ENCODE data around the gene ATG16L1. TPM values are rescaled to one million over a fixed set of nuclear protein-coding genes. Genes with fewer than 3 reads are reported as not detected.
A peak's percentile ranks its signal among the peaks of the same experiment; 100 is the strongest.

The ATG16L1 gene
- total RNA-seq (2021), result 39.3 and 42.0 TPM in 2 replicates
- long read RNA-seq, transcript ATG16L1-205 (17 exons, 3,213 nt), result major isoform, 61 of 171 reads
- long read RNA-seq, transcript ATG16L1-203 (18 exons, 3,405 nt), result minor isoform, 48 of 171 reads
- long read RNA-seq, transcript ATG16L1-201 (14 exons, 2,915 nt), result minor isoform, 5 of 171 reads
- long read RNA-seq, partial matches to known transcripts, result 14 of 171 reads
- long read RNA-seq, other reads (novel, unspliced or antisense), result 40 of 171 reads

GRCh38 chr2:233251306-233252116, at the start of gene ATG16L1:
TSS of gene ATG16L1 (plus strand) at chr2:233251673. CDS start at chr2:233251828, 155 bp downstream.
- H4K5ac ChIP-seq (ENCODE audit: insufficient read length, low read depth, low read length), result no peak within 1 kb of the TSS
- Mint-ChIP-seq H3K4me3 (peak within 1 kb of the TSS; percentile 96 to 97), H3K27ac (peak within 1 kb of the TSS; percentile 50 to 96 (median 78)), H3K36me3 (ENCODE audit: insufficient read depth in 1 of 3, low read depth in 3 of 3) (peaks cover 9 to 32% (median 26%) of the 10 kb centered on the region in 3 experiments), H3K27me3 (ENCODE audit: low read depth) (peaks cover 4% of the 10 kb centered on the region; the same call in 1 of the 2 replicates), H3K9me3 (peaks cover 12 to 18% of the 10 kb centered on the region in 2 experiments), H3K4me1 (peaks cover 5 to 6% of the 10 kb centered on the region in 2 experiments)
- H3K79me1 ChIP-seq (ENCODE audit: insufficient read depth, low read depth, low read length, poor library complexity, severe bottlenecking), result peaks cover 12% of the 10 kb centered on the region
- H3K4ac ChIP-seq (ENCODE audit: low read depth, low read length), result no peak within 1 kb of the TSS
- no peak within 1 kb of the TSS for H3K27ac ChIP-seq (ENCODE audit: insufficient read length, low read depth, low read length)
- peak within 1 kb of the TSS; percentile 76 for H3K14ac ChIP-seq (ENCODE audit: insufficient read depth, low read length)
- H2BK15ac ChIP-seq (ENCODE audit: low read depth, low read length), result no peak within 1 kb of the TSS
- peak within 1 kb of the TSS; percentile 99 for H3K4me2 ChIP-seq (ENCODE audit: insufficient read depth, insufficient read length, low read length)
- H3K4me1 ChIP-seq (ENCODE audit: insufficient read depth, low read length), result peaks cover 3% of the 10 kb centered on the region; the same call in 1 of the 2 replicates
- no peak within 1 kb of the TSS for H3K23ac ChIP-seq (ENCODE audit: insufficient read length, low read depth, low read length)
- no peak within 1 kb of the TSS for H2AK5ac ChIP-seq (ENCODE audit: insufficient read length, low read length)
- peaks cover 7% of the 10 kb centered on the region for H3K9me3 ChIP-seq (ENCODE audit: control insufficient read depth, low read depth, low read length)
- no peak within 1 kb of the TSS for H3K56ac ChIP-seq (ENCODE audit: insufficient read length, low read depth, low read length)
- H3K23me2 ChIP-seq (ENCODE audit: insufficient read length, low read depth, low read length, poor library complexity, severe bottlenecking), result peaks cover 6% of the 10 kb centered on the region
- peak within 1 kb of the TSS; percentile 81 for H3K9ac ChIP-seq (ENCODE audit: extremely low read depth, insufficient read length, low read length)
- H2AFZ ChIP-seq (ENCODE audit: low read length), result no peak within 1 kb of the TSS
- DNase-seq, result peak; percentile 97
- H3K18ac ChIP-seq (ENCODE audit: insufficient read length, low read depth, low read length), result no peak within 1 kb of the TSS
- no peak within 1 kb of the TSS for H2BK120ac ChIP-seq (ENCODE audit: low read depth, low read length, poor library complexity, severe bottlenecking)
- no peak within 1 kb of the TSS for H2BK20ac ChIP-seq (ENCODE audit: low read depth, low read length, poor library complexity, severe bottlenecking)
- H2BK12ac ChIP-seq (ENCODE audit: insufficient read length, low read depth, low read length), result no peak within 1 kb of the TSS
- no peaks in the 10 kb centered on the region for H3K27me3 ChIP-seq (ENCODE audit: insufficient read depth, low read length)
- peak within 1 kb of the TSS; percentile 7 for H4K91ac ChIP-seq (ENCODE audit: insufficient read length, low read depth, low read length)
- H2BK5ac ChIP-seq (ENCODE audit: insufficient read length, low read length), result no peak within 1 kb of the TSS
- no peak within 1 kb of the TSS for H3T11ph ChIP-seq (ENCODE audit: low read length)
- peak; percentile 98 for TF ChIP-seq CTCF (conservative IDR thresholded peaks at IDR 0.05)
- H4K8ac ChIP-seq (replicated peaks; ENCODE audit: insufficient read length, low read depth, low read length), result no peak within 1 kb of the TSS
- H4K20me1 ChIP-seq (ENCODE audit: control insufficient read depth, insufficient read depth, insufficient read length), result no peaks in the 10 kb centered on the region
- WGBS (ENCODE audit: extremely low coverage, insufficient read length, low lambda C conversion rate), result no CpG with 5 or more reads among the region's 75 CpGs
- peaks cover 17% of the 10 kb centered on the region; the same call in 1 of the 2 replicates for H3K79me2 ChIP-seq (ENCODE audit: insufficient read depth, low read length)

Data from H9 (cell line).